Heart left ventricle (tissue), 16 donors: Measurements from ENCODE around the gene COL6A2. TPM values are rescaled to one million over a fixed set of nuclear protein-coding genes. Genes with fewer than 3 reads are reported as not detected.
A peak's percentile ranks its signal among the peaks of the same experiment; 100 is the strongest.

Experiments
- ATAC-seq, 4 donors: fragments of 200-7000 bp; cut with Tn5 transposase; one replicate each; pipeline ENCODE4 v1.9.1; 2020 to 2022; ENCODE audit warnings: moderate library complexity in 4 of 4, mild to moderate bottlenecking in 3 of 4, moderate number of reproducible peaks in 1 of 4
- DNase-seq, 5 donors: peaks; one replicate each; pipeline ENCODE4 v3.0.0-alpha.2; 2020
- H3K27ac ChIP-seq, 12 donors: fragments of 200-600 bp; sonication (generic) in 4 of 12; one replicate each; pipeline versions ENCODE4 v1.5.0 to v1.8.0; 2016 to 2022; ENCODE audit warnings: mild to moderate bottlenecking in 2 of 12
- H3K27me3 ChIP-seq, 9 donors: fragments of 200-600 bp; sonication (generic) in 2 of 9; one replicate each; pipeline versions ENCODE4 v1.5.1 to v1.8.0; 2016 to 2022; ENCODE audit warnings: mild to moderate bottlenecking in 3 of 9
- H3K36me3 ChIP-seq, 9 donors: fragments of 200-600 bp; sonication (generic) in 2 of 9; one replicate each; pipeline versions ENCODE4 v1.5.0 to v1.8.0; 2018 to 2022; ENCODE audit warnings: mild to moderate bottlenecking in 2 of 9
- H3K4me1 ChIP-seq, 12 donors: fragments of 200-600 bp; sonication (generic) in 4 of 12; one replicate each; pipeline versions ENCODE4 v1.5.0 to v1.8.0; 2016 to 2022; ENCODE audit warnings: mild to moderate bottlenecking in 3 of 12
- H3K4me3 ChIP-seq, 12 donors: fragments of 200-600 bp; sonication (generic) in 4 of 12; one replicate each; pipeline versions ENCODE4 v1.5.0 to v1.8.0; 2017 to 2022; ENCODE audit warnings: mild to moderate bottlenecking in 9 of 12, moderate library complexity in 4 of 12
- H3K9me3 ChIP-seq, 12 donors: fragments of 200-600 bp; sonication (generic) in 4 of 12; one replicate each; pipeline versions ENCODE4 v1.5.0 to v1.8.0; 2016 to 2022; ENCODE audit warnings: mild to moderate bottlenecking in 1 of 12
- POLR2A ChIP-seq, 2 donors: fragments of 450-650 bp; IDR thresholded peaks; one replicate each; pipeline ENCODE4 v1.6.1; 2017; ENCODE audit warnings: antibody characterized with exemption in 2 of 2, mild to moderate bottlenecking in 2 of 2, moderate library complexity in 2 of 2
- WGBS, 4 donors: extraction: QIAGEN DNeasy Blood & Tissue Kit in 2 of 4; methylation state at CpG; one replicate each; pipeline versions ENCODE4 v1.1.5 to v1.1.7; 2013 to 2018; 5-methylcytosine and 5-hydroxymethylcytosine counted together
- intact Hi-C, 10 donors: fragments of 100-400 bp; cut with DNase I; formaldehyde crosslinking; loops; one replicate each; pipeline versions ENCODE4 v1.11.1 to v1.14.2; 2022
- polyA plus RNA-seq, 2 donors: library from polyadenylated mRNA; stranded (reverse); fragments of 200-250 nt; gene quantifications; one replicate each; pipeline ENCODE4 v1.2.3, GENCODE V29; 2013
- total RNA-seq, 9 donors: library from RNA; depleted of rRNA in 2 of 9; stranded (reverse); fragments of >200 nt in 2 of 9; fragmentation: NEBNext Ultra II Directional in 3 of 9; extraction: Animal tissue kit (Norgen Biotek cat#: 25700) in 3 of 9; gene quantifications; one replicate each; pipeline versions ENCODE4 v1.1.0 to v1.2.4, GENCODE V29; 2016 to 2023
- TF ChIP-seq, protein P1 (sequence below), 12 donors: fragments of 200-600 bp; sonication (generic) in 4 of 12; IDR thresholded peaks; one replicate each; pipeline versions ENCODE4 v1.5.0 to v1.8.0; 2018 to 2022; ENCODE audit warnings: antibody characterized with exemption in 12 of 12, mild to moderate bottlenecking in 5 of 12
- donor health status: ischemic (EF 13 %, LVEDD 7.1; RV severe dilation, severe dysfunction).
- donor health status: healthy with polysubstance abuse.
- donor health status: DM: no; HTN: yes; CAD: no.
- donor health status: DM: no; HTN: no; CAD: no.
- donor health status: ischemic (EF 25% LVEDD 6.9; RV normal size, moderate dysfunction).
- donor health status: ischemic (EF 25% LVEDD 5.7; RV mildly dilated, moderate dysfunction).
- donor health status: healthy.
- donor health status: DM: yes; HTN: yes; CAD: no.
- donor health status: ischemic (EF 35%, LVEDD 5.7; RV mildly dilated, moderate dysfunction).
- donor health status: nonischemic (EF 11% LVEDD 7.7; RV severe dilation, severe dysfunction).
- donor health status: DM: yes; HTN: yes; CAD: no.
- donor health status: PGD.
- donor health status: ischemic (EF 29% LVEDD 5.4; RV normal size, mild dysfunction).
- donor health status: nonischemic (EF 23%, LVEDD 6.1; RV moderate dilation, normal function).

Gene COL6A2
- total and polyA plus RNA-seq, 11 donors, result 118 to 484 (median 158) TPM

DNA sequence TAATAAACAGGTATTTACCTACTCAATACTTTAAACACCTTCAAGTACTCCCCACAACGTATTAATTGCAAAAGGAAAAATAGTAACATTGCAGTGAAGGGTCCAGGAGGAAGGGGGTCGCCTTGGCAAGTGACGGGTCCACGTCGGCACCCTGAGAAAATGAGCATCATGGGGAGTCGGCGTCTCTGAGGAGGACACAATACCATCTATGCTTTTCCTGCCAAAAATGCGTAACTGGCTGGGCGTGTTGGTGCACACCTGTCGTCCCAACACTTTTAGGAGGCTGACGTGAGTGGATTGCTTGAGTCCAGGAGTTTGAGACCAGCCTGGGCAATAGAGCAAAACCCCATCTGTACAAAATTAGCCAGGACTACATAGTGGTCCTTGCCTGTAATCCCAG is 50.2 kb downstream of the COL6A2 start:
- Histone ChIP-seq H3K4me3 (no peak overlapping the region), H3K9me3 (no peaks in the 10 kb centered on the region), H3K4me1 (peaks cover 0 to 15% (median 9%) of the 10 kb centered on the region in 12 donors), H3K27ac (no peak overlapping the region), H3K36me3 (no peaks in the 10 kb centered on the region), H3K27me3 (no peaks in the 10 kb centered on the region)
- ATAC-seq, result no peak
- 89 to 94% (median 92%) methylated on average over 11 of the region's 11 CpGs for WGBS, 4 donors
- TF ChIP-seq POLR2A (IDR thresholded peaks at IDR 0.05), result no peak
- TF ChIP-seq, protein P1, sequence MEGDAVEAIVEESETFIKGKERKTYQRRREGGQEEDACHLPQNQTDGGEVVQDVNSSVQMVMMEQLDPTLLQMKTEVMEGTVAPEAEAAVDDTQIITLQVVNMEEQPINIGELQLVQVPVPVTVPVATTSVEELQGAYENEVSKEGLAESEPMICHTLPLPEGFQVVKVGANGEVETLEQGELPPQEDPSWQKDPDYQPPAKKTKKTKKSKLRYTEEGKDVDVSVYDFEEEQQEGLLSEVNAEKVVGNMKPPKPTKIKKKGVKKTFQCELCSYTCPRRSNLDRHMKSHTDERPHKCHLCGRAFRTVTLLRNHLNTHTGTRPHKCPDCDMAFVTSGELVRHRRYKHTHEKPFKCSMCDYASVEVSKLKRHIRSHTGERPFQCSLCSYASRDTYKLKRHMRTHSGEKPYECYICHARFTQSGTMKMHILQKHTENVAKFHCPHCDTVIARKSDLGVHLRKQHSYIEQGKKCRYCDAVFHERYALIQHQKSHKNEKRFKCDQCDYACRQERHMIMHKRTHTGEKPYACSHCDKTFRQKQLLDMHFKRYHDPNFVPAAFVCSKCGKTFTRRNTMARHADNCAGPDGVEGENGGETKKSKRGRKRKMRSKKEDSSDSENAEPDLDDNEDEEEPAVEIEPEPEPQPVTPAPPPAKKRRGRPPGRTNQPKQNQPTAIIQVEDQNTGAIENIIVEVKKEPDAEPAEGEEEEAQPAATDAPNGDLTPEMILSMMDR (IDR thresholded peaks at IDR 0.05), result no peak
- intact Hi-C loops, result loop anchor here in 3 of 10 donors (10.0 kb wide), 2 partner anchors 77 to 107 kb away; partner anchors contain the start of gene LSS (in 2 of the 3)
- DNase-seq, result peak in 2 of 5 donors; percentile 1 to 20

DNA sequence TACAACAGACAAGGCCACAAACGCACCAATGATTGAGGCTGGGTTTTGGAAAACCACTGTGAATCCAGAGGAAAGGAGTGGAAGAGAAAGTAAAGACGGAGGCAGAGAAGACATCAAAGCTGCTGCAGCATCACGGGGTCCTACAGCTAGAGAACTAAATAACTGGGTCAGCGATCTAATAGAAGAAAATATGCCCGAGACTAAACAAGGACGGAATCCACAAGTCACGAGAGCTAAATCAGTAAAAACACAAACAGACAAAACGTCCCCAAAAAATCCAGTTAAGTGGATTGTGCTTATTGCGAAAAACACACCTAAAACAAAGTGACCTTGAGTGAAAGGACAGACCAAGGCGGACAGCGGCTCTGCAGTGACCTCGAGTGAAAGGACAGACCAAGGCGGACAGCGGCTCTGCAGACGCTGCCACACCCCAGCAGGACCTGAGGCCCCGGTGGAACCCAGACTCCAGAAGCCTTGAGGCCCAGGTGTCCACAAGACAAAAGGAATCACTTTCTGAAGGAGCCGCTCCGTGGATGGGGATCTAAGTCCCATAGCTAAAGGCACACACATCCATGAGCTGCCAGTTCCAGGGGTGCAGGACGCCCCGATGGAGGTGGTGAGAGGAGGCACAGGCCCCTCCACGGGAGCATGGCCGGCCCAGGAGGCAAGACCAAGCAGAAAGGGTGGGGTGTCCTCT is 51.4 kb downstream of the COL6A2 start:
- no peak overlapping the region for H3K4me3 ChIP-seq
- ATAC-seq (no peak), DNase-seq (peak in 4 of 5 donors; percentile 14 to 37 (median 18))
- intact Hi-C loops, result loop anchor here in 3 of 10 donors (10.0 kb wide), 2 partner anchors 75 to 105 kb away; partner anchors contain the start of gene LSS (in 2 of the 3)
- no peaks in the 10 kb centered on the region for H3K27me3 ChIP-seq
- H3K9me3 ChIP-seq, result no peaks in the 10 kb centered on the region
- 85 to 89% (median 86%) methylated on average over 22 of the region's 22 CpGs for WGBS, 4 donors
- H3K36me3 ChIP-seq, result no peaks in the 10 kb centered on the region
- no peak overlapping the region for H3K27ac ChIP-seq
- no peak for TF ChIP-seq POLR2A (IDR thresholded peaks at IDR 0.05)
- TF ChIP-seq, protein P1 (IDR thresholded peaks at IDR 0.05), result no peak
- H3K4me1 ChIP-seq, result peaks cover 3 to 15% (median 10%) of the 10 kb centered on the region in 12 donors

DNA sequence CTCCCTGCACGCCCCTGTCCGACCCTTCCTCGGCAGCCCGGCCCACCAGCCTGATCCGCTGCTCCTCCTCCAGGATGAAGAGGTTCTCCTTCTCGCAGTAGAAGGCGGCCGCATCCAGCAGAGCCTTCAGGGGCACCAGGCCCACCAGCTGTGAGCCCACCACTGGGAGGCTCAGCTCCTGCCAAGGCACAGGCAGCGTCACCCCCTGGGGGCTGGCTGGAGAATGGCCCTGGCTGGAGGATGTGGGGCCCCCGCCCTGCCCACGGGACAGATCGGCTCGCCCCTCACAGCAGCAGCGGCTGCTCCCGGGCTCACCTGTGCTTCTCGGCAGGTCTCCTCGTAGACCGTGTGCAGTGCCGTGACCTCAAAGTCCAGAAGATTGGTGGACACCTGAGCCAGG is 52.2 kb downstream of the COL6A2 start:
- H3K4me3 ChIP-seq, result no peak overlapping the region
- H3K27me3 ChIP-seq, result no peaks in the 10 kb centered on the region
- no peak overlapping the region for H3K27ac ChIP-seq
- WGBS, 4 donors, result 83 to 90% (median 84%) methylated on average over 12 to 19 of the region's 19 CpGs
- ATAC-seq, result no peak
- intact Hi-C loops, result loop anchor here in 3 of 10 donors (5.0 to 10.0 kb wide), 3 partner anchors 75 to 95 kb away; partner anchors contain the start of gene LSS (in 2 of the 3)
- TF ChIP-seq POLR2A (IDR thresholded peaks at IDR 0.05), result no peak
- TF ChIP-seq, protein P1 (IDR thresholded peaks at IDR 0.05), result no peak
- no peaks in the 10 kb centered on the region for H3K9me3 ChIP-seq
- peak; percentile 2 to 55 (median 15) for DNase-seq
- no peaks in the 10 kb centered on the region for H3K36me3 ChIP-seq
- H3K4me1 ChIP-seq, result peaks cover 3 to 15% (median 10%) of the 10 kb centered on the region in 12 donors

DNA sequence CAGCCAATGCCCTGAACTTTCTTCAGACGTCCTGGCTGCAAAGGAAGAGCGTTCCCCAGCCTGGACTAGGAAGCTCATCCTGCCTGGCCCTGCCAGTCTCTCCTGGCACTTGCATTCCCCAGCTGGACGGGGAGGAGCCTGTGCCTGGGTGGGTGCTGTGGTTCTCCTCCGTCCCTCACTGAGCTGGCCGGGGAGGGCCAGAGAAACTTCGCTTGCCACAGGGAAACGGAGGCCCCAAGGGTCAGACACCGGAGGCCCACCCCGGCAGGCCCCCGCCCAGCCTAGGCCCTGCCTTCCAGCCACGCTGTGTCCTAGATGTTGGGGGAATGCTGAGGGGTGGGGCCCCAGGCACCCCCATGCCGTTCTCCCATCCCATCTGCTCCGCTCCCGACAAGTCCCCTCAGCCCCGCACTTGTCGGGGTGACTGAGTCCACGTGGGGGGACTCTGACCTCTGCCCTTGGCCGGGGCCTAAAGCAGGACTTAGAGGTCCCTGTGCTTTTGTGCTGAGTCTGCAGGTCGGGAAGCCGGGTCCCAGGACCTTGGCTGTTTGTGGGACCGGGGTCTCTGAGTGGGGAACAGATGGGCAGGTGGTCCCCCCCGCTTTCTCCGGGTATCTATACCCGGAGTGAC is 52.7 kb downstream of the COL6A2 start:
- H3K9me3 ChIP-seq, result no peaks in the 10 kb centered on the region
- ATAC-seq (no peak), DNase-seq (peak in 4 of 5 donors; percentile 3 to 59 (median 12))
- peaks cover 3 to 15% (median 10%) of the 10 kb centered on the region in 12 donors for H3K4me1 ChIP-seq
- intact Hi-C loops, result loop anchor here in 3 of 10 donors (5.0 to 10.0 kb wide), 3 partner anchors 74 to 94 kb away; partner anchors contain the start of gene LSS (in 2 of the 3)
- no peaks in the 10 kb centered on the region for H3K27me3 ChIP-seq
- WGBS, 4 donors, result 89 to 96% (median 91%) methylated on average over 8 to 24 of the region's 24 CpGs
- no peak overlapping the region for H3K27ac ChIP-seq
- no peak overlapping the region for H3K4me3 ChIP-seq
- TF ChIP-seq, protein P1 (IDR thresholded peaks at IDR 0.05), result no peak
- no peak for TF ChIP-seq POLR2A (IDR thresholded peaks at IDR 0.05)
- no peaks in the 10 kb centered on the region for H3K36me3 ChIP-seq
